Sciatic nerve (tissue), 2 donors: ENCODE measurements around the gene CCNJ. TPM values are rescaled to one million over a fixed set of nuclear protein-coding genes. Genes with fewer than 3 reads are reported as not detected.
"Not testable (repeated sequence)": the region's sequence is repeated elsewhere in the genome, so short reads cannot be mapped to it uniquely, and the experiment has no call there.

Experiments
- ATAC-seq: fragments of 200-7000 bp; cut with Tn5 transposase; one replicate; pipeline ENCODE4 v1.9.1; 2020; ENCODE audit warnings: mild to moderate bottlenecking, moderate library complexity
- DNase-seq: peaks from one replicate; pipeline ENCODE4 v3.0.0-alpha.2; 2020; ENCODE audit warnings: low spot score
- intact Hi-C: fragments of 100-400 bp; cut with DNase I; formaldehyde crosslinking; loops from one replicate; pipeline ENCODE4 v1.14.2; 2022
- total RNA-seq: library from RNA; stranded (reverse); fragmentation: NEBNext Ultra II Directional; extraction: Animal tissue kit (Norgen Biotek cat#: 25700); gene quantifications from one replicate; pipeline ENCODE4 v1.2.1, GENCODE V29; 2021
- donor health status: DM: no; HTN: no; CAD: no.
- donor health status: DM: no; HTN: no; CAD: no.

Gene CCNJ
- total RNA-seq, 1 donor from 2014 or later: 5.1 TPM

GRCh38 chr10:96047925-96048324 is 4.5 kb downstream of the CCNJ start:
- intact Hi-C loops, ATAC-seq: not testable (repeated sequence)

GRCh38 chr10:96049340-96049739 is 6.0 kb downstream of the CCNJ start:
- ATAC-seq (no peak), DNase-seq (no peak)
- intact Hi-C loops: no loop called here

More at GRCh38 chr10:96047925-96048324, 4.5 kb downstream of the CCNJ start:
- DNase-seq: not testable (repeated sequence)

GRCh38 chr10:96053985-96054384 is 10.6 kb downstream of the CCNJ start:
- intact Hi-C loops: no loop called here
- DNase-seq (no peak), ATAC-seq (no peak)

- DNase-seq (no peak), ATAC-seq (no peak)
- intact Hi-C loops: no loop called here
Measured at GRCh38 chr10:96056787-96057186, 13.4 kb downstream of the CCNJ start.

- ATAC-seq: no peak
- DNase-seq: no peak
- intact Hi-C loops: no loop called here
Measured at GRCh38 chr10:96061232-96061631, 17.8 kb downstream of the CCNJ start.

DNA sequence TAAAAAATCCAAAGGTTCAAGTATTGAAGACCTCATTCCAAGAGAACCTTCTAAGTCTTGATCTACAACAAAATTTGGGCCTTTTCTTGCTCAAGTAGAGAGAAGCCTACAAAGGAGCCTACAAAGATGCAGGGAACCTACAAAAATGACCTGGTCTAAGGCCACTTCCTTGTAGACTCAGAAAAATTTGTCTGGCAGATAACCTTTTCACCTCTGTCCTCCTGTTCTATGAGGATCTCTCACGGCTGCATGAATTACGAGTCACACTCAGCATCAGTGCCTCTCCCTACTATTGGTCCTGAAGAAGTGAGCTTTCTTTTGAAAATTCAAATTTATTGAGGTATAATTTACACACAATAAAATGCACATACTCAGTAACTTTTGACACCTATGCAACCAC is 29.3 kb downstream of the CCNJ start:
- ATAC-seq (no peak), DNase-seq (no peak)
- intact Hi-C loops: no loop called here

GRCh38 chr10:96073722-96074121 is 30.3 kb downstream of the CCNJ start:
- no peak for DNase-seq
- no peak for ATAC-seq
- intact Hi-C loops: no loop called here

- DNase-seq (no peak), ATAC-seq (no peak)
- intact Hi-C loops: no loop called here
Measured at GRCh38 chr10:96074776-96075175, 31.4 kb downstream of the CCNJ start.

DNA sequence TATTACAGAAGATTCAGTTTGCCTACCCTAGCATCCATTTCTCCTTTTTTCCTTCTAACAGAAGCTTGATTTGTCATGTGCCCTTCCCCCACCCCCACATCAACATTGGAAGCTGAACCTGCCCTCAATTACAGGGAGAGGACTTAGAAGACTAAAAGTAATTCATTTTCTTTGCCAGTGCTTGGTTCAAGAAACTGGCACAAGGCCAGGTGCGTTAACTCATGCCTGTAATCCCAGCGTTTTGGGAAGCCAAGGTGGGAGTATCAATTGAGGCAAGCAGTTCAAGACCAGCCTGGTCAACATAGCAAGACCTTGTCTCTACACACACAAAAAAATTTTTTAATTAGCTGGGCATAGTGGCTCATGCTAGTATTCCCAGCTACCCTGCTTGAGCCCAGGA is 32.6 kb downstream of the CCNJ start:
- intact Hi-C loops: no loop called here
- DNase-seq (no peak), ATAC-seq (no peak)

DNA sequence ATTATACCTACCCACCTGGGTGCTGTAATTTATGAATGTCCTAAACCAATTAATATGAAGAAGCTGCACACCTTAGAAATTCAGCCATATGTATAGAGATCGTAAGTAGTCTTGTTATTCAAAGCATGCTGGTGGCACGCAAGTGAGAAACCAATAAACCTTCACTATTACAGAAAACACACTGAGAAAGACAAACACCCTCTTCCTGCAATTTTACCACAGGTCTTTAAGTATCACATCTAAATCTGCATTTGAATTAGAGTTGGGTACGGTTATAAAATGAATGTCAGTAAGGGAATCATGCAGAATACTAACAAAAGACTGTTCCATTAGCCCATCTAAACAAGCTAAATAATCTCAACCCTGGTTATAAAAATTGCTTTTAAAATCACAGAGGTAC is 33.8 kb downstream of the CCNJ start:
- DNase-seq (no peak), ATAC-seq (no peak)
- intact Hi-C loops: no loop called here

DNA sequence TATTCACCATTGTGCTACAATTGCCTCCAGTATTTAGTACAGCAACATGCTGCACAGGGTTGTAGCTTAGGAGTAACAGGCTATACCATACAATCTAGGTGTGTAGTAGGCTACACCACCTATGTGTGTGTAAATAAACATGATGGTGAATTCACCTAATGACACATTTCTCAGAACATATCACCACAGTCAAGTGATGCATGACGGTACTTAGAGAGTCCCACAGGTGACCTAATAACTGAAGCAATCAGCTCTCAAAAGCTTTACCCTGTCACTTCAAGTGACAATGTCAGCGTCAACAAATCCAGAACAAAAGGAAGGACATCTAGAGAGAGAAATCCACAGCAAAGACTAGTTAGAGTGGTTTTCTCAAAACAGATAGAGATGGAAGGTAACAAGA is 38.8 kb downstream of the CCNJ start:
- ATAC-seq: no peak
- no peak for DNase-seq
- intact Hi-C loops: no loop called here

DNA sequence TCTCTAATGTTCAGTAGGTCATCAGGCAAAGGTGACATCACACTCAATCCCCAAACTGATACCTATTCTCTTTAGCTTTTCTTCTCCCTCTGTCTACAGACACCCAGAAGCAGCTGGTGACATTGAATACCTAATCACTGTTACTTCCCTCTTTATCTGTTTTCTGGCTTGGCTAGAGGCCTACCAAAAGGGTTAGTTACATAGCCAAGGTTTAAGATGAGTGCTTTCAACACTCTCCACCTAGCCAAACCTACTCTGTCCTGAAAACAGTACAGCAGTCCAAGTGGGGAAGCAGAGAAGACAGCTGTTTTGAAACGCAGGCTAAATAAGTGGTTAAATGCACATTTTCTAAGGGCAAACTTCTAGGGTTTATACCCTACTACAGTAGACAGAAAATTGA is 39.4 kb downstream of the CCNJ start:
- ATAC-seq: no peak
- no peak for DNase-seq
- intact Hi-C loops: no loop called here

GRCh38 chr10:96089116-96089515 is 45.7 kb downstream of the CCNJ start:
- DNase-seq (no peak), ATAC-seq (no peak)
- intact Hi-C loops: no loop called here

DNA sequence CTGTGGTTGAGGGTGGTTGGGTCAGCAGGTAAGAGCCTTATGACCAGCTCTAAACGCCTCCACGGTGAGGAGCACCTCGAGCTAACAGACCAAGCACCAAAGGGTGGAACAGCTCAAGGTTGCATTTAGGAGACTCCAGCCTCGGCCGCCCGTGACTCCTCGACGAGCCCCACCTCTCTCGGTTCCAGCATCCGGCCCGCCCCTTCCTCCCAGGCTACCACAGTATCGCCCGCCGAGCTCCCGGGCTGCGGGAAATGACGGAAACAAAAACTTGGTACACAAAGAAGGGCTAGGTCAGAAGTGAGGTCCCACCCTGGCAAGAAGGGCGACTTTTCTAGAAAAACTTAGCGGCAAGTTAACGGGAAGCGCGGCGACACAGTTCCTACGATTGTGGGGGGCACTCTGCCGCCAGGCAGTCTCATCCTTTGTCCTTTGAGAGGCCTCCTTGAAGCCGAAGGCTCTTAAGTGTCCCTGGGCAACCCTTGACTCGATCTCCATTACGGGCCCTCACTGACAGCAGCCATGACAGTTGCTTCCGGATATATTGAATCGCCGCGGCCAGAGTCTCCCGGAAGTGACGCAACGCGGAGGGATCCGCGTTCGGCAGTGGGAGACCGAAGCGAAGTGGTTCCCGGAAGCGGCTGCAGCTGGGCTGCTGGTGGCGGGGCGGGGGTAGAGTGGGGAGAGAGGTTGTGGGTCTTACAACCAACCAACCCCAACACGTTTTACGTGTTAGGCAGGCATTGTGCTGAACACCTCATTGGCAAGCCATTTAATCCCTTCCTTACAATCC is 46.5 kb downstream of the CCNJ start:
- ATAC-seq (peak; percentile 99), DNase-seq (peak; percentile 93)
- intact Hi-C loops: no loop called here

DNA sequence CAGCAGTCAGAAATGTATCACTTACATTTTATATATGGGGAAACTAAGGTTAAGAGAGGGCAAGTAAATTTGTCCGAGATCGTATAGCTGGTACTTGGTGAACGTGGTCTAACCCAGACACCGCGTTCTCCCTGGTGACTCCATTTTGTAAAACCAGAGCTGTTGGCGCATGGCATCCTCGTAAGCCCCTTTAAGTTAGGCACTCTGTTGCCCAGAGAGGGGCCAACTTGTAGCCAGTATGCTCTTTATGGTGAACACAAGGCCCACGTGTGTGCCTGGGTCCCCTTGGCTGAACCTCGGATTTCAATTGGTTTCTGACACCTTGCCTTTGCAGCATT is 47.0 kb downstream of the CCNJ start:
- intact Hi-C loops: no loop called here
- ATAC-seq: peak; percentile 38
- DNase-seq: no peak

DNA sequence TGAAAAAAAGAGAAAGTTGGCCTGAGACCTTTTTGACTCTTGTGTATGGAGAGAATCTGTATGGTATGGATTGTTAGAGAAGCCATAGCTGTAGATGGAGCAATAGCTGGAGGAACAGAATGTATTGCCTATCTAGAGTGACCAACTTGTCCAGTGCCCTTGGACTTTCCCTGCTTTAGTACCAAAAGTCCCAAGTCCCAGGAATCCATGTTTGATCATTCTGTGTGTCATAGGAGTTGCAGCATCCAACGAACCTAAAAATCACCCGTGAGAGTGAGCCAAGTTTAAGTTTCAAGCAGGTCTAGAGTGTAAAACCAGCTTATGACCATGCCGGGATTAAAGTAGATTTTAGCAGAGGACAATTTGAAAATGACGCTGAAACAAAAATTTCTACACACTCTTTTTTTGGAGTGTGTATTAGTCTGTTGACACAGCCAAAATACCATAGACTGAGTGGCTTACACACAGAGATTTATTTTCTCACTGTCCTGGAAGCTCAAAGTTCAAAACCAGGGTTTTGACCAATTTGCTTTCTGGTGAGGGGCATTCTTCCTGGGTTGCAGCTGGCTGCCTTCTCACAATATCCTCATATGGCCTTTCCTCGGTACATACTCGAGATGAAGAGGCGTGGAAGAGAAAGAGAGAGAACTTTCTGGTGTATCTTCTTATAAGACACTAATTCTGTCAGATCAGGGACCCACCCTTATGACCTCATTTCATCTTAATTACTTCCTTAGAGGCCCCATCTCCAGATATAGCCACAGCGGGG is 49.8 kb downstream of the CCNJ start:
- intact Hi-C loops: no loop called here
- DNase-seq (no peak), ATAC-seq (no peak)

DNA sequence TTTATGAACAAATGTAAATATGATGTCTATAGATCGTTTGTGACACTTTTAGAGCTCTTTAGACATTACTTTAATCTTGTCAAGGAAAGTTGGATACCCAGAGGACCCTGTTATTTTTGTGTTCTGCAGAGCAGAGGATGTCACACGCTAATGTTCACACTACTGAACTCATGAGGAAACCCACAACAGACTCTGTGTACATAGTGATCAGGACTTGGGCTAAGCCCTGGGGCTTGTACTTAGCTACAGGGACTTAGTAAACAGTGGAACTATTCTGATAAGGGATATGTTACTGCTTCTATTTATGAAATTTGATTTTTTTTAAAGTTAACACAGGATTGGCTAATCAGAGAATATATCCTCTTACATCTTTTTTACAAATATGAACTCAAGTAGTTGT is 50.6 kb downstream of the CCNJ start:
- no peak for ATAC-seq

DNA sequence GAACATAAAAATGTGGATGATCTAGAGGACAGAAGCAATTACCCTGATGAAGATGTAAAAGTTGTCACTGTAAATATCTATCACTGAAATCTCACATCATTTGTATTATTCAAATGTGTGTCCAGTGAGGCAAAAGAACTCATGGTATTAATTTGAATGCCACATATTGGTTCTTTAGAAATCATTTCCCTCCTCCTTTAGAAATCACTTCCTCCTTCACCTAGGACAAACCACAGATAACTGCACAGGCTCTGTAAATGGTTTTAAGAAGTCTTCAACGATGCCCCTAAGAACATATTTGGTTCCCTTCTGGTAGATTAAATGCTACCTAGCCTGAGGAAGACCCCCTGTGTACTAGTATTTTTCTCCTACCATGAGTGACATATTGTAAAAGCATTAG is 53.6 kb downstream of the CCNJ start:
- intact Hi-C loops: no loop called here

More for the DNA sequence above, 50.6 kb downstream of the CCNJ start:
- no peak for DNase-seq
- intact Hi-C loops: no loop called here

DNA sequence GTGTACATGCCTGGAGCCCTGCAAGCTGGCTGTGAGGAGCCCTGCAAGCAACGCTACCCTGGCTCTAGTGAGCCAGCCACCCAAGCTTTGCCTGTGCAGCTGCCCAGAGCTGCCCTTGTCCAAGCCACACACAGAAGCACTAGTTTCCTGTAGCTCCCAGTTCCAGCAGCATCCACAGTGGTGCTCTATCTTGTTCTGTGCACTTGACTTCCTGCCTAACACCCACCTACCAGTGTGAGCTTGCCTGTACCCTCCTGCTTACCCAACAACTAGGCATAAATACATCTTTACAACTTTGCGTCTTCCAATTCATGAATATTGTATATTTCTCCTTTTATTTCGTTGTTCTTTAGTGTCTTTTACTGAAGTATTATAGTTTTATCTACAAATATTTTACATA is 54.5 kb downstream of the CCNJ start:
- no peak for ATAC-seq
- no peak for DNase-seq
- intact Hi-C loops: no loop called here

More for the DNA sequence above, 53.6 kb downstream of the CCNJ start:
- DNase-seq (no peak), ATAC-seq (no peak)

DNA sequence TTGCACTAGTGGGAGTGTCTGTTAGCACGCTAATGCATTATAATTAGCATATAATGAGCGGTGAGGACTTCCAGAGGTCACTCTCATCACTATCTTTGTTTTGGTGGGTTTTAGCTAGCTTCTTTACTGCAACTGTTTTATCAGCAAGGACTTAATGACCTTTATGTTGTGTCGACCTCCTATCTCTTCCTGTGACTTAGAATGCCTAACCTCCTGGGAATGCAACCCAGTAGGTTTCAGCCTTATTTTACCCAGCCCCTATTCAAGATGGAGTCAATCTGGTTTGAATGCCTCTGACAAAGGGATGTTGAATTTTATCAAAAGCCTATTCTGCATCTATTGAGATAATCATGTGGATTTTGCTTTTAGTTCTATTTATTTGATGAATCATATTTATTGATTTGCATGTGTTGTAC is 64.2 kb downstream of the CCNJ start:
- intact Hi-C loops: no loop called here
- ATAC-seq: no peak
- DNase-seq: no peak
